ENCODE results near the gene OSBPL1A. TPM values are rescaled to one million over a fixed set of nuclear protein-coding genes. Genes with fewer than 3 reads are reported as not detected.
"Not testable (repeated sequence)": the region's sequence is repeated elsewhere in the genome, so short reads cannot be mapped to it uniquely, and the experiment has no call there.

The OSBPL1A gene
- polyA plus RNA-seq, 2 donors = 10.8 to 11.6 TPM

DNA sequence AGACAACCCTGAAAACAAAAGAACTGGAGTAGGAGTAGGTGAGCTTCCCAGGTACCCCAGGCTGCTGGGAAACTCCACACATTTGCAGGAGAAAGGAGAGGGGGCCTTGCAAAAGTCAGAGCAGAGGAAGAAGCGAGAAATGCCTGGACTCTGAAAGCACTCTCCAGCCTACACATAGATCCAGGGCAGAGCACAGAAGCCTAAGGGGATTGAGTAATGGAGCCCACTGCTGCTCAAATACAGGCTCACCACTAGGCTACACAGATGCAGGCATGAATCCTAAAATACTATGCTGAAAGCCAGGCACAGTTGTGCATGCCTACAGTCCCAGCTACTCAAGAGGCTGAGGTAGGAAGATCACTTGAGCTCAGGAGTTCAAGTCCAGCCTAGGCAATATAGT is 33.4 kb downstream of the OSBPL1A start:
- Histone ChIP-seq H3K27me3 (ENCODE audit: control insufficient read depth in 1 of 2, insufficient read depth in 2 of 2, low read length in 2 of 2) (no peaks in the 10 kb centered on the region), H3K36me3 (ENCODE audit: control insufficient read depth in 2 of 2, insufficient read depth in 2 of 2, low read length in 1 of 2) (no peaks in the 10 kb centered on the region), H3K9me3 (ENCODE audit: control insufficient read depth in 2 of 2, insufficient read depth in 1 of 2, low read depth in 1 of 2, low read length in 1 of 2) (no peaks in the 10 kb centered on the region), H3K4me3 (ENCODE audit: low read depth in 1 of 2, low read length in 2 of 2) (no peak overlapping the region), H3K27ac (ENCODE audit: low read depth in 2 of 2, low read length in 1 of 2) (no peak overlapping the region), H3K4me1 (ENCODE audit: control insufficient read depth in 2 of 2, insufficient read depth in 2 of 2, low read length in 1 of 2) (no peaks in the 10 kb centered on the region)
- 94 to 100% methylated on average over 1 of the region's 1 CpG for WGBS, 2 donors

DNA sequence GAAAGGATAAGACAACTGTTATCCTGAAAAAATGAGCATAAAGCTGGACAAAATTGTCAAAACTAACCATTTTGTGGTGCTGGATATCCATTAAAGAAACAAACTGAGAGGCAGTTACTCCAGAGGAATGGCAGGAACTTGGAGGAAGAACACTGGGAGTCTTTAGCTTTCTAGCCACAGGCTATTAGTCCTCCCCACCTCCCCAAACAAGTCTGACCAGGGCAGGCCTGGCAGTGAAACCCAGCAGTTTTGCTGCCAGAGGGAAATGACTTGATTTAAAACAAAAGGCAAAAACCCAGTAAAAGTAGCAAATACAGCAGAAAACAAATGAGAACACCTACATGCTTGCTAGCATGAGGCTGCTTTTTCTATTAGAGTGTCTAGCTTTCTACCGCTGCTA is 34.9 kb downstream of the OSBPL1A start:
- WGBS, 2 donors = 55 to 71% methylated on average over 1 of the region's 1 CpG
- Histone ChIP-seq H3K27ac (ENCODE audit: low read depth in 2 of 2, low read length in 1 of 2) (no peak overlapping the region), H3K36me3 (ENCODE audit: control insufficient read depth in 2 of 2, insufficient read depth in 2 of 2, low read length in 1 of 2) (no peaks in the 10 kb centered on the region), H3K27me3 (ENCODE audit: control insufficient read depth in 1 of 2, insufficient read depth in 2 of 2, low read length in 2 of 2) (no peaks in the 10 kb centered on the region), H3K4me3 (ENCODE audit: low read depth in 1 of 2, low read length in 2 of 2) (no peak overlapping the region), H3K4me1 (ENCODE audit: control insufficient read depth in 2 of 2, insufficient read depth in 2 of 2, low read length in 1 of 2) (no peaks in the 10 kb centered on the region), H3K9me3 (ENCODE audit: control insufficient read depth in 2 of 2, insufficient read depth in 1 of 2, low read depth in 1 of 2, low read length in 1 of 2) (no peaks in the 10 kb centered on the region)

DNA sequence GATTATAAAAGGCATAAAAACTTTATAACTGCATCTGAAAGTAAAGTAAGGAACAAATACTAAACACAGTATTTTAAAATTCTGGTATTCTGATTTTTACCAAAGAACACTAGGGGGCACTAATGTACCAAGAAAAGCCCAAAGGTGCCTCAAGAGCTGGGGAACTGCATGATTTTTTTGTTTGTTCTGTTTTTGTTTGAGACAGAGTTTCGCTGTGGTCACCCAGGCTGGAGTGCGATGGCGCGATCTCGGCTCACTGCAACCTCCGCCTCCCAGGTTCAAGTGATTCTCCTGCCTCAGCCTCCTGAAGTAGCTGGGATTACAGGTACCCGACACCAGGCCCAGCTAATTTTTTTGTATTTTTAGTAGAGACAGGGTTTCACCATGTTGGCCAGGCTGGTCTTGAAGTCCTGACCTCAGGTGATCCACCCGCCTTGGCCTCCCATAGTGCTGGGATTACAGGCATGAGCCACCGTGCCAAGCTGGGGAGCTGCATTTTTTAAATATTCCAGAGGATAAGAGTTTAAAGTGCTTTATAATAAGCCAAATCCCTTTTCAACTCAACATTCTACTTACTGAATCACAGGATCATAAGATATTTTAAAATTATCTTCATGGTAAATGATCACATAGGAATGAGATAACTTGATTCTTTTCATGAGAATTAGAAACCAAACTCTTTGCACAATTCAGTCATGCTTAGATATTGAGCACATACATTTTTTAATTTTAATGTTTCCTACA is 37.7 kb downstream of the OSBPL1A start:
- 21 to 33% methylated on average over 9 of the region's 9 CpGs for WGBS, 2 donors
- not testable (repeated sequence) for H3K4me3 ChIP-seq (ENCODE audit: low read depth in 1 of 2, low read length in 2 of 2); H3K4me1 ChIP-seq (ENCODE audit: control insufficient read depth in 2 of 2, insufficient read depth in 2 of 2, low read length in 1 of 2); H3K9me3 ChIP-seq (ENCODE audit: control insufficient read depth in 2 of 2, insufficient read depth in 1 of 2, low read depth in 1 of 2, low read length in 1 of 2); H3K36me3 ChIP-seq (ENCODE audit: control insufficient read depth in 2 of 2, insufficient read depth in 2 of 2, low read length in 1 of 2); H3K27ac ChIP-seq (ENCODE audit: low read depth in 2 of 2, low read length in 1 of 2); H3K27me3 ChIP-seq (ENCODE audit: control insufficient read depth in 1 of 2, insufficient read depth in 2 of 2, low read length in 2 of 2)

GRCh38 chr18:24354278-24354677 is 43.3 kb downstream of the OSBPL1A start:
- WGBS, 2 donors = 80 to 82% methylated on average over 6 of the region's 6 CpGs
- no peak overlapping the region for H3K27ac ChIP-seq (ENCODE audit: low read depth in 2 of 2, low read length in 1 of 2)
- H3K36me3 ChIP-seq (ENCODE audit: control insufficient read depth in 2 of 2, insufficient read depth in 2 of 2, low read length in 1 of 2) = no peaks in the 10 kb centered on the region

DNA sequence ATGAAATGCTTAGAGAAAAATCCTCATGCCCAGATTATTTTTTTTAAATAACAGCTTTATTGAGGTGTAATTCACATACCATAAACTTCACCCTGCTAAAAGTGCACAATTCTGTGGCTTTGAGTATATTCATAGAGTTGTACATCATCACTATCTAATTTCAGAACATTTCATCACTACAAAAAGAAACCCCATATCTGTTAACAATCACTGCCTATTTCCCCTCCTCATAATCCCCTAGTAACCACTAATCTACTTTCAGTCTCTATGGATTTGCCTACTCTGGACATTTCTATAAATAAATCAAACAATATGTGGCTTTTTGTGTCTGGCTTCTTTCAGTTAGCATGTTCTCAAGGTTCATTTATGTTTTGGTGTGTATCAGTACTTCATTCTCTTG is 51.4 kb downstream of the OSBPL1A start:
- H3K36me3 ChIP-seq (ENCODE audit: control insufficient read depth in 2 of 2, insufficient read depth in 2 of 2, low read length in 1 of 2) = no peaks in the 10 kb centered on the region
- H3K27ac ChIP-seq (ENCODE audit: low read depth in 2 of 2, low read length in 1 of 2) = no peak overlapping the region
- H3K4me1 ChIP-seq (ENCODE audit: control insufficient read depth in 2 of 2, insufficient read depth in 2 of 2, low read length in 1 of 2) = no peaks in the 10 kb centered on the region
- no peak overlapping the region for H3K4me3 ChIP-seq (ENCODE audit: low read depth in 1 of 2, low read length in 2 of 2)
- no peaks in the 10 kb centered on the region for H3K9me3 ChIP-seq (ENCODE audit: control insufficient read depth in 2 of 2, insufficient read depth in 1 of 2, low read depth in 1 of 2, low read length in 1 of 2)
- H3K27me3 ChIP-seq (ENCODE audit: control insufficient read depth in 1 of 2, insufficient read depth in 2 of 2, low read length in 2 of 2) = no peaks in the 10 kb centered on the region

More at GRCh38 chr18:24354278-24354677, 43.3 kb downstream of the OSBPL1A start:
- Histone ChIP-seq H3K4me1 (ENCODE audit: control insufficient read depth in 2 of 2, insufficient read depth in 2 of 2, low read length in 1 of 2) (no peaks in the 10 kb centered on the region), H3K9me3 (ENCODE audit: control insufficient read depth in 2 of 2, insufficient read depth in 1 of 2, low read depth in 1 of 2, low read length in 1 of 2) (no peaks in the 10 kb centered on the region), H3K27me3 (ENCODE audit: control insufficient read depth in 1 of 2, insufficient read depth in 2 of 2, low read length in 2 of 2) (no peaks in the 10 kb centered on the region), H3K4me3 (ENCODE audit: low read depth in 1 of 2, low read length in 2 of 2) (no peak overlapping the region)

DNA sequence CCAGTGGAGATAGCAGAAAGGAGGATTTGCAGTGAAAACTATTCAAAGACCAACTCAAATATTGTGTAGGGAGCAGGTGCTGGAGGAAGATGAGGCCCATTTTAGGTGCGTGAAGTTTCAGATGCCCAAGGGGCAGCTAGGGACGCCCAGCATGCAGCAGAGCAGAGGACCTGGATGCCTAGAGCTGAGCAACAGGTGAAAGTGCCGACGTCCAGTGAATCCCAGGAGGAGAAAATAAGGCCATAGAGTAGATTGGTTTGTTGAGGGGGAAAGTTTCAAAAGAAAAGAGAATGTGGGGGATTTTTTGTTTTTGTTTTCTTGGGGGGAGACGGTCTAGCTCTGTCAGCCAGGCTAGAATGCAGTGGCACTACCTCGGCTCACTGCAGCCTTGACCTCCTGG is 53.1 kb downstream of the OSBPL1A start:
- Histone ChIP-seq H3K27ac (ENCODE audit: low read depth in 2 of 2, low read length in 1 of 2) (no peak overlapping the region), H3K36me3 (ENCODE audit: control insufficient read depth in 2 of 2, insufficient read depth in 2 of 2, low read length in 1 of 2) (no peaks in the 10 kb centered on the region), H3K27me3 (ENCODE audit: control insufficient read depth in 1 of 2, insufficient read depth in 2 of 2, low read length in 2 of 2) (no peaks in the 10 kb centered on the region), H3K4me3 (ENCODE audit: low read depth in 1 of 2, low read length in 2 of 2) (no peak overlapping the region), H3K9me3 (ENCODE audit: control insufficient read depth in 2 of 2, insufficient read depth in 1 of 2, low read depth in 1 of 2, low read length in 1 of 2) (no peaks in the 10 kb centered on the region), H3K4me1 (ENCODE audit: control insufficient read depth in 2 of 2, insufficient read depth in 2 of 2, low read length in 1 of 2) (no peaks in the 10 kb centered on the region)
- WGBS, 2 donors = 97% methylated on average over 6 of the region's 6 CpGs

DNA sequence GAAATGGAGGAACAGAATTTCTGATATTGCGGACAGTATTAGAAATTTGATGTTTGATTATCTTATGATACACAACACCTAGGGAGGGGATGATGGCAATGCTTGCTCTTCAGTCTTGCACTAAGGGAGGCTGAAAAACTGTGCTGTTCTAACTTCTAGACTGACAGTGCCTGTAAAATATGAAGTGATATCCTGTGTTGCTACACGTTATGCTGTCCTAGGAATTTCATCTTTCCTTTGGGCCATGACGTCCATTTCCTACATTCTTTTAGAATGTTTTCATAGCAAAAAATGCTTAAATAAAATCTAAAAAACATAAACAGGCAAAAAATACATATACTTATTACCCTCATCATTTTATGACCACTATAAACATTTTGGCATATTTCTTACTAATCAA is 55.3 kb downstream of the OSBPL1A start:
- H3K36me3 ChIP-seq (ENCODE audit: control insufficient read depth in 2 of 2, insufficient read depth in 2 of 2, low read length in 1 of 2) = no peaks in the 10 kb centered on the region
- 86 to 89% methylated on average over 3 of the region's 3 CpGs for WGBS, 2 donors
- no peak overlapping the region for H3K4me3 ChIP-seq (ENCODE audit: low read depth in 1 of 2, low read length in 2 of 2)
- H3K27me3 ChIP-seq (ENCODE audit: control insufficient read depth in 1 of 2, insufficient read depth in 2 of 2, low read length in 2 of 2) = no peaks in the 10 kb centered on the region
- no peak overlapping the region for H3K27ac ChIP-seq (ENCODE audit: low read depth in 2 of 2, low read length in 1 of 2)
- H3K9me3 ChIP-seq (ENCODE audit: control insufficient read depth in 2 of 2, insufficient read depth in 1 of 2, low read depth in 1 of 2, low read length in 1 of 2) = no peaks in the 10 kb centered on the region
- no peaks in the 10 kb centered on the region for H3K4me1 ChIP-seq (ENCODE audit: control insufficient read depth in 2 of 2, insufficient read depth in 2 of 2, low read length in 1 of 2)

GRCh38 chr18:24341361-24341760 is 56.3 kb downstream of the OSBPL1A start:
- Histone ChIP-seq H3K9me3 (ENCODE audit: control insufficient read depth in 2 of 2, insufficient read depth in 1 of 2, low read depth in 1 of 2, low read length in 1 of 2) (no peaks in the 10 kb centered on the region), H3K27me3 (ENCODE audit: control insufficient read depth in 1 of 2, insufficient read depth in 2 of 2, low read length in 2 of 2) (no peaks in the 10 kb centered on the region), H3K4me1 (ENCODE audit: control insufficient read depth in 2 of 2, insufficient read depth in 2 of 2, low read length in 1 of 2) (no peaks in the 10 kb centered on the region), H3K36me3 (ENCODE audit: control insufficient read depth in 2 of 2, insufficient read depth in 2 of 2, low read length in 1 of 2) (no peaks in the 10 kb centered on the region), H3K4me3 (ENCODE audit: low read depth in 1 of 2, low read length in 2 of 2) (no peak overlapping the region), H3K27ac (ENCODE audit: low read depth in 2 of 2, low read length in 1 of 2) (no peak overlapping the region)

DNA sequence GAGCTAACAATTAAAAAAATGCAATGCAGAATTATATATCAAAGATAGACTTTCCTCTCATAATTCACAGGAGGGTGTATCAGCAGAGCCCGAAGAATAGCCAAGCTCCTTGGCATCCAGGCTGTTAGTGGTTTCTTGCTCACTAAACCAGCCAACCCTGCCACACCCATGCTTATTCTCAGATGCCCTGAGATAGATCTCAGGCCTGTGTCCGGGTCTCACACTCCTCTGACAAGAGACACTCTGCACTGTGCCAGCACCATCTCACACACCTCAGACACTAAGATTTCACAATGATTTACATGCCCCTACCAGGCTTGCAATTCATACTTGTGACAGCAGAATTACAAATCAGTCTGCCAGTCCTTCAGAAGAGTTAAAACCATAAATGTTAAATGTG is 64.5 kb downstream of the OSBPL1A start:
- no peak overlapping the region for H3K4me3 ChIP-seq (ENCODE audit: low read depth in 1 of 2, low read length in 2 of 2)
- H3K9me3 ChIP-seq (ENCODE audit: control insufficient read depth in 2 of 2, insufficient read depth in 1 of 2, low read depth in 1 of 2, low read length in 1 of 2) = no peaks in the 10 kb centered on the region
- H3K27me3 ChIP-seq (ENCODE audit: control insufficient read depth in 1 of 2, insufficient read depth in 2 of 2, low read length in 2 of 2) = no peaks in the 10 kb centered on the region
- no peaks in the 10 kb centered on the region for H3K4me1 ChIP-seq (ENCODE audit: control insufficient read depth in 2 of 2, insufficient read depth in 2 of 2, low read length in 1 of 2)
- H3K27ac ChIP-seq (ENCODE audit: low read depth in 2 of 2, low read length in 1 of 2) = no peak overlapping the region
- 77 to 79% methylated on average over 2 of the region's 2 CpGs for WGBS, 2 donors
- no peaks in the 10 kb centered on the region for H3K36me3 ChIP-seq (ENCODE audit: control insufficient read depth in 2 of 2, insufficient read depth in 2 of 2, low read length in 1 of 2)

- no peaks in the 10 kb centered on the region for H3K4me1 ChIP-seq (ENCODE audit: control insufficient read depth in 2 of 2, insufficient read depth in 2 of 2, low read length in 1 of 2)
- H3K4me3 ChIP-seq (ENCODE audit: low read depth in 1 of 2, low read length in 2 of 2) = no peak overlapping the region
- H3K9me3 ChIP-seq (ENCODE audit: control insufficient read depth in 2 of 2, insufficient read depth in 1 of 2, low read depth in 1 of 2, low read length in 1 of 2) = no peaks in the 10 kb centered on the region
- no peaks in the 10 kb centered on the region for H3K27me3 ChIP-seq (ENCODE audit: control insufficient read depth in 1 of 2, insufficient read depth in 2 of 2, low read length in 2 of 2)
- no peak overlapping the region for H3K27ac ChIP-seq (ENCODE audit: low read depth in 2 of 2, low read length in 1 of 2)
- 94 to 97% methylated on average over 3 of the region's 3 CpGs for WGBS, 2 donors
- no peaks in the 10 kb centered on the region for H3K36me3 ChIP-seq (ENCODE audit: control insufficient read depth in 2 of 2, insufficient read depth in 2 of 2, low read length in 1 of 2)
Measured at GRCh38 chr18:24326211-24326610, 71.4 kb downstream of the OSBPL1A start.

All from esophagus (tissue), 2 donors.